Neural progenitor cell (in vitro differentiated cells): ENCODE data around the gene ABLIM2.

Source experiments
- CTCF ChIP-seq: fragments of 200-600 bp; sonication (generic); IDR thresholded peaks from 2 replicates; pipeline ENCODE4 v1.5.1; 2017; ENCODE audit warnings: antibody characterized with exemption, mild to moderate bottlenecking
- EZH2 ChIP-seq: fragments of 200-600 bp; sonication (generic); IDR thresholded peaks from 2 replicates; pipeline ENCODE4 v1.6.1; 2017; ENCODE audit warnings: antibody characterized with exemption, mild to moderate bottlenecking, moderate library complexity

- TF ChIP-seq CTCF (no peak), EZH2 (no peak)
Measured at GRCh38 chr4:8156617-8157016, 2.0 kb downstream of the ABLIM2 start.
